Activated CD8-positive, alpha-beta memory T cell treated with anti-CD3 and anti-CD28 coated beads for 24 hours (primary cell): ENCODE measurements around the gene CCL3.
"Not testable (repeated sequence)": the region's sequence is repeated elsewhere in the genome, so short reads cannot be mapped to it uniquely, and the experiment has no call there.

Experiments used
- DNase-seq: peaks from one replicate; pipeline ENCODE4 v3.0.0-alpha.2; 2020

CCL3 gene

GRCh38 chr17:36083691-36084090, 6.3 kb downstream of the CCL3 start:
- not testable (repeated sequence) for DNase-seq

DNA sequence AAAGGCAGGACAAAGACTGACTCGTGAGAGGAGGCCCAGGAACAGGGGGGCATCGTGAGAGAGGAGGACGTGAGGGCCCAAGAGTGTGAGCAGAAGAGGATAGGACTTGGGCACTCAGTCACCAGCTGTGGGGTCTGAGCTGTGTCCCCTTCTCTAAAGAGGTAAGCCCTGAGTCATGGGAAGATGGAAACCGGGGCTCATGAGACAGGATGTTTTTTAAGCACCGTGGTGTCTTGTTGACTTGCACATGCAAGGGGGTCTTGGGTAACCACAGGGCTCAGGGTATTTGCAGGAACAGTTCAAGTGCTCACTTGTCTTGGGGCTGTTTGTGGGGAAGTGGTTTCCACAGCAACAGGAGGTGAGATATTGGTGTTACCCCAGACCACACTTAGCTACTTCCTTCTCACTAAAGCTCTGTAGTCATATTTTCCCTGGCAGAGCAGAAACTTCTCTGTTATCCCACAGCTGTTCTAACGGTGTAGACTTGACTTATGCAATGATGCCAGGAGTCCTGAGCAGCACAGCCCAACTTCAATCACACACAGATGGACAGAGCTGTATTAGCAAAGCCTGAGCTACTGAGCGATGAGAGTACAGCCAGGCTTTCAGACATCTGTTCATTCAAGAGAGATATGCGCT, 7.3 kb downstream of the CCL3 start:
- peak; percentile 78 for DNase-seq

DNA sequence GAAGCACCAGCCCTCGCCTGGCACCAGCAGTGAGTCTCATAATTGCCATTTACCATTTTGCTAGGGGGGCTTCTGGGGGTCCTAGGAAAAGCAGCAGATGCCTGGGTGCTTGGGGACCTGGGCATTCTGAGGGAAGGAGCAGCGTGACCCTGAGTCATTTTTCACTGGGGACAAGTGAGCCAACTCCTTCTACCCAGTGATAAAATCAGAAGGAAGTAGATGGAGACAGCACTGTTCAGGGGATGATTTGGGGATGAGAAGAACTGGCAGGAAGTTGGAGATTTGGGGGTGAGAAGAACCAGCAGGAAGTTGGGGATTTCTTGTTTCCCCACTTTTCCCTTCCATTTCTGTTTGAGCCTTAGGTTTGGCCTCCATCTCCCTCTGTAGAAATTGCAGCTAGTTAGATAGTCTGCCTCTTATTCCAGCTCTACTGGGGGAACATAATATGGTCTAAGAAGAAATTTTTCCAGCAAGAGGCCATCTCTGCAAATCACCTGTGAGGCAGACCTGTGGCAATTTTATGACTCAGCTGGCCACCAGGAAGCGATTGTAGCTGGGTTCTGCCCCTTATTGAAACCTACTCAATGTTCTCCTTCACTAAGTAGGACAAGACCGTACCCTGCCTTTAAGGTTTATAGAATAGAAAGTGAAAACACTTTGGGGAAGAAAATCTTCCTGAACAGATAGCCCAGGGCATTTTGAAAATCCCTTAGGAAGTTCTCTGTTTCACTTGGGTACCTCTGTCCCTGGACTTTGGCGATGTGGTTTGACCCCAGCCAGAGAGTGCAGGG, 8.1 kb downstream of the CCL3 start:
- not testable (repeated sequence) for DNase-seq

GRCh38 chr17:36074365-36074764, 15.6 kb downstream of the CCL3 start:
- no peak for DNase-seq

DNA sequence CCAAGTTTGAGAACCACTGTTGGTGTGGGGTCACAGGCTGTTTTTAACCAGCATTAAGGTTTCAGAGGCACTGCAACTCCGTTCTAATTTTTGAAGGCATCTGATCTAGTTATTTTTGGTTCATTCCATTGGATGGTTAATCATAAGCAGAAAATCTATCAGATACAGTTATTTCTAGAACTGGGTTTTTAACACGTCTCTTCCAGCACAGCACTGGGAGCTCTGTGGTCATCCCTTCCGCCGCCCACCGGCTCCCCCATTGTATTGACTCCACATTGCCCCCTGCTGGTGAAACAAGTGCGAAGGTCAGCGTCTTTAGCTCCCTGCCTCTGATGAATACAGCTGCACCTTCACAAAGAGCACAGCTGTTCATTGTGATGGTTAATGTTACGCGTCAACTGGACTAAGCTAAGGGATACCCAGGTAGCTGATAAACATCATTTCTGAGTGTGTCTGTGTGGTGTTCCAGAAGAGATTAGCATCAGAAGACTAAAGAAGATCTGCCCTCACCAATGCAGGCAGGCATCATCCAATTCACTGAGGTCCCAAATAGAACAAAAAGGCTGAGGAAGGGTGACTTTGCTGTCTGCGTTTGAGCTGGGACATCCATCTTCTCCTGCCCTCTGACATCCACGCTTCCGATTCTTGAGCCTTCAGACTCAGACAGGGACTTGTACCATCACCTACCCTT, 17.4 kb downstream of the CCL3 start:
- peak; percentile 91 for DNase-seq

DNA sequence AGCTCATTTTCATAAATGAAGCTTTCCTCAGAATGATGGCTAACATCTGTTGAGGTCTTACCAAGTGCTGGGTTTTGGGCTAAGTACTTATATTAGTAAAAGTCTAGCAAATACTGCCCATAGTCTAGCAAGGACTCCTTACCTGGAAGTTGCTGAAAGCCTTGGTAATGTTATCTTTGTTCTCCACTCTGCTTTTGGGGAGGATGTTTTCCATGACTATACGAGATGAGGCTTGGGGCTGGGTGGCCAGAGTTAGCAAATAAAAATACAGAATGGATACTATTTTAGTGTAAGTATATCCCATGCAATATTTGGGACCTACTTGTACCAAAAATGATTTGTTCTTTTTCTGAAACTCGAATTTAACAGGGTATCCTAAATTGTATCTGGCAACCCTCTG, 18.2 kb downstream of the CCL3 start:
- DNase-seq: no peak

- DNase-seq: no peak
Measured at GRCh38 chr17:36070427-36070826, 19.5 kb downstream of the CCL3 start.

GRCh38 chr17:36069136-36069535, 20.8 kb downstream of the CCL3 start:
- DNase-seq: no peak

GRCh38 chr17:36068524-36068923, 21.4 kb downstream of the CCL3 start:
- no peak for DNase-seq

- peak; percentile 65 for DNase-seq
Measured at GRCh38 chr17:36066365-36066985, 23.5 kb downstream of the CCL3 start.

- no peak for DNase-seq
Measured at GRCh38 chr17:36063786-36064541, 26.0 kb downstream of the CCL3 start, which contains the start of gene CCL18. TSS of gene CCL18 (plus strand) at chr17:36064272. CDS start at chr17:36064343, 71 bp downstream.

GRCh38 chr17:36060816-36061215, 29.1 kb downstream of the CCL3 start:
- DNase-seq: no peak

- DNase-seq: no peak
Measured at GRCh38 chr17:36059406-36059805, 30.5 kb downstream of the CCL3 start.

- no peak for DNase-seq
Measured at GRCh38 chr17:36057911-36058310, 32.0 kb downstream of the CCL3 start.

- DNase-seq: no peak
Measured at GRCh38 chr17:36055921-36056520, 33.9 kb downstream of the CCL3 start.

GRCh38 chr17:36055171-36055570, 34.8 kb downstream of the CCL3 start:
- no peak for DNase-seq

DNA sequence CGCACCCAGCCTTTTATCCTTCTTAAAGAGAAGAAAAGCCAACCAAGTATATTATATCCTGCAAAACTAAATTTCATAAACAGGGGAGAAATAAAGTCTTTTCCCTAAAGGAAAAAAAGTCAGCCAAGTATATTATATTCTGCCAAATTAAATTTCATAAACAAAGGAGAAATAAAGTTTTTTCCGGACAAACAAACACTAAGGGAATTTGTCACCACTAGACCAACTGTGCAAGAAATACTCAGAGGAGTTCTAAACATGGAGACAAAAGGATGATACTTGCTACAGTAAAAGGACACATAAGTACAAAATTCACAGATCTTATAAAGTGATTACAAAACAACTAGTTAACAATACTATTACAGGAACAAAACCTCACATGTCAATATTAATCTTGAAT, 40.3 kb downstream of the CCL3 start:
- no peak for DNase-seq

- no peak for DNase-seq
Measured at GRCh38 chr17:36048066-36048465, 41.9 kb downstream of the CCL3 start.
